HepG2 (cell line): Measurements from ENCODE around the gene NET1.
"Not testable (repeated sequence)": the region's sequence is repeated elsewhere in the genome, so short reads cannot be mapped to it uniquely, and the experiment has no call there.

Experiments
- CHD2 ChIP-seq: IDR thresholded peaks from 2 replicates; pipeline ENCODE4 v1.6.1; 2011; ENCODE audit warnings: low read depth, low read length, improper control_type of control experiment
- JUN ChIP-seq: sonication (generic); formaldehyde crosslinking; IDR thresholded peaks from 2 replicates; pipeline ENCODE4 v1.4.0; 2020; ENCODE audit warnings: mild to moderate bottlenecking, missing genetic modification reagents
- POLR2A ChIP-seq, 2 experiments: IDR thresholded peaks; 2 replicates each; pipeline ENCODE4 v1.6.1; 2011; ENCODE audit warnings: low read depth in 2 of 2, low read length in 2 of 2, mild to moderate bottlenecking in 1 of 2, moderate library complexity in 1 of 2; ENCODE audit not compliant: insufficient read depth in 1 of 2
- PRDM15 ChIP-seq: sonication (generic); formaldehyde crosslinking; IDR thresholded peaks from 2 replicates; pipeline ENCODE4 v1.4.0; 2020; ENCODE audit warnings: missing genetic modification reagents

GRCh38 chr10:5475088-5475487 is 62.7 kb downstream of the NET1 start:
- not testable (repeated sequence) for TF ChIP-seq POLR2A (IDR thresholded peaks at IDR 0.05; ENCODE audit: insufficient read depth in 1 of 2, low read depth in 2 of 2, low read length in 2 of 2); JUN (CRISPR knock-in tag); PRDM15; CHD2
